ENCODE data around the gene SMS.

DNA sequence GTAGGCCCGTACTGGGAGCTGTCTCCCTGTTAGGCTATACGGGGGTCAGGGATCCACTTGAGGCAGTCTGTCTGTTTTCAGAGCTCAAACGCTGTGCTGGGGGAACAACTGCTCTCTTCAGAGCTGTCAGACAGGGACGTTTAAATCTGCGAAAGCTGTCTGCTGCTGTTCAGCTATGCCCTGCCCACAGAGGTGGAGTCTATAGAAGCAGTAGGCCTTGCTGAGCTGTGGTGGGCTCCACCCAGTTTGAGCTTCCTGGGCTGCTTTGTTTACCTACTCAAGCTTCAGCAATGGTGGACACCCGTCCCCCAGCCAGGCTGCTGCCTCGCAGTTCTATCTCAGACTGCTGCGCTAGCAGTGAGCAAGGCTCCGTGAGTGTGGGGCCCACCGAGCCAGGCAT is 64.4 kb downstream of the SMS start:
- TF ChIP-seq, protein P1, sequence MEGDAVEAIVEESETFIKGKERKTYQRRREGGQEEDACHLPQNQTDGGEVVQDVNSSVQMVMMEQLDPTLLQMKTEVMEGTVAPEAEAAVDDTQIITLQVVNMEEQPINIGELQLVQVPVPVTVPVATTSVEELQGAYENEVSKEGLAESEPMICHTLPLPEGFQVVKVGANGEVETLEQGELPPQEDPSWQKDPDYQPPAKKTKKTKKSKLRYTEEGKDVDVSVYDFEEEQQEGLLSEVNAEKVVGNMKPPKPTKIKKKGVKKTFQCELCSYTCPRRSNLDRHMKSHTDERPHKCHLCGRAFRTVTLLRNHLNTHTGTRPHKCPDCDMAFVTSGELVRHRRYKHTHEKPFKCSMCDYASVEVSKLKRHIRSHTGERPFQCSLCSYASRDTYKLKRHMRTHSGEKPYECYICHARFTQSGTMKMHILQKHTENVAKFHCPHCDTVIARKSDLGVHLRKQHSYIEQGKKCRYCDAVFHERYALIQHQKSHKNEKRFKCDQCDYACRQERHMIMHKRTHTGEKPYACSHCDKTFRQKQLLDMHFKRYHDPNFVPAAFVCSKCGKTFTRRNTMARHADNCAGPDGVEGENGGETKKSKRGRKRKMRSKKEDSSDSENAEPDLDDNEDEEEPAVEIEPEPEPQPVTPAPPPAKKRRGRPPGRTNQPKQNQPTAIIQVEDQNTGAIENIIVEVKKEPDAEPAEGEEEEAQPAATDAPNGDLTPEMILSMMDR (IDR thresholded peaks at IDR 0.05 in 8 of 11, conservative IDR thresholded peaks at IDR 0.05 in 3 of 11): no peak
- TF ChIP-seq POLR2A (IDR thresholded peaks at IDR 0.05) (no peak), POLR2AphosphoS5 (IDR thresholded peaks at IDR 0.05) (no peak)

Data from spleen (tissue), 7 donors.